Measurements from ENCODE around the gene STAB1.

STAB1 gene

GRCh38 chr3:52509753-52510328, 14.7 kb downstream of the STAB1 start:
- no peak for DNase-seq (ENCODE audit: low read depth)

- no peak for DNase-seq (ENCODE audit: low read depth)
These were observed 16.4 kb downstream of the STAB1 start for GRCh38 chr3:52511509-52511908.

GRCh38 chr3:52512105-52512504, 17.0 kb downstream of the STAB1 start:
- DNase-seq (ENCODE audit: low read depth) = no peak

- no peak for DNase-seq (ENCODE audit: low read depth)
These were observed 17.6 kb downstream of the STAB1 start for GRCh38 chr3:52512727-52513126.

- no peak for DNase-seq (ENCODE audit: low read depth)
These were observed 18.1 kb downstream of the STAB1 start for GRCh38 chr3:52513281-52513680.

- no peak for DNase-seq (ENCODE audit: low read depth)
These were observed 19.4 kb downstream of the STAB1 start for GRCh38 chr3:52514576-52514975.

GRCh38 chr3:52515192-52515591, 20.1 kb downstream of the STAB1 start:
- no peak for DNase-seq (ENCODE audit: low read depth)

GRCh38 chr3:52516509-52517195, 21.5 kb downstream of the STAB1 start:
- DNase-seq (ENCODE audit: low read depth) = no peak

GRCh38 chr3:52517796-52518722, 22.9 kb downstream of the STAB1 start:
- DNase-seq (ENCODE audit: low read depth) = no peak

- no peak for DNase-seq (ENCODE audit: low read depth)
These were observed 23.7 kb downstream of the STAB1 start for GRCh38 chr3:52518723-52519444.

GRCh38 chr3:52519445-52520140, 24.5 kb downstream of the STAB1 start:
- no peak for DNase-seq (ENCODE audit: low read depth)

GRCh38 chr3:52520141-52520667, 25.1 kb downstream of the STAB1 start:
- no peak for DNase-seq (ENCODE audit: low read depth)

- no peak for DNase-seq (ENCODE audit: low read depth)
These were observed 25.8 kb downstream of the STAB1 start for GRCh38 chr3:52520716-52521487.

GRCh38 chr3:52521488-52521824, 26.3 kb downstream of the STAB1 start:
- no peak for DNase-seq (ENCODE audit: low read depth)

- no peak for DNase-seq (ENCODE audit: low read depth)
These were observed 26.9 kb downstream of the STAB1 start for GRCh38 chr3:52521881-52522650.

GRCh38 chr3:52522651-52523251, 27.6 kb downstream of the STAB1 start:
- DNase-seq (ENCODE audit: low read depth) = no peak

- no peak for DNase-seq (ENCODE audit: low read depth)
These were observed 28.5 kb downstream of the STAB1 start for GRCh38 chr3:52523386-52524257.

GRCh38 chr3:52524258-52524751, 29.2 kb downstream of the STAB1 start:
- DNase-seq (ENCODE audit: low read depth) = no peak
